Measurements from ENCODE around the gene MYO9B.

MYO9B gene

DNA sequence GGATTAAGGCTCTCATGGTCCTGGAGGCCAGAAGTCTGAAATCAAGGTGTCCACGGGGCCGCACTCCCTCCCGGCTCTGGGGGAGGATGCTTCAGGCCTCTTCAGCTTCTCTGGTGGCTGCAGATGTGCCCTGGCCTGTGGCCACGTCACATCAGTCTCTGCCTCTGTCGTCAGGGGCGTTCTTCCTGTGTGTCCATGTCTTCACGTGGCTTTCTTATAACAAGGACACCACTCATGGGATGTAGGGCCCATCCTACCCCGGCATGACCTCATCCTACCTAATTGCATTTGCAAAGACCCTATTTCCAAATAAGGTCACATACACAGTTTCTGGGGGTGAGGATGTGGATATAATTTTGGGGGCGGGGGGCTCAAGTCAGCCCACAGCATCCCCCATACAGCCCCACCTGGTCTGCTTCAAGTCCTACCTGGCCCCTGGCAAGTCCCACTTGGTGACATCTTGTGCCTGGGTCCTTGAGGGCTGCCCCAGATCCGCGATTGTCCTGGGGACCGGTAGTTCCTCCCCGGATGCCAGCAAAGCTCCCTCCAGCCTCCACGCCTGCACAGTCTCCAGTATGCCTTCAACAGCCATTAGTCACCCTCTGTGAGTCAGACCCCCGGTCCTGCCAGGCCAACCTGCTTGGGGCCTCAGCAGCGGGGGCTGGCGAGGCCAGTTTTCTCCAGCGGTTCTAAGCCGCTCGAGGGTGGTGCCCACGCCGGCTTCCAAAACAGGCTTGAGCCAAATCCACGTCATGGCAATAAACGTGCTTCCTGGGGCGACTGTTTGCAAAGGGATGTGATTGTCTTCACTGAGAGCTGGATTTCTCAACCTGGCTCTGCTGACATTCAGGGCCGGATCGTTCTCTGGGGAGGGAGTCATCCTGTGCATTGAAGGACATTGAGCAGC is 32.2 kb downstream of the MYO9B start:
- H3K27me3 Mint-ChIP-seq = no peaks in the 10 kb centered on the region
- H3K27ac Mint-ChIP-seq = no peak overlapping the region
- peaks cover 29% of the 10 kb centered on the region for H3K4me1 Mint-ChIP-seq
- no peak overlapping the region for H3K4me3 Mint-ChIP-seq
- peaks cover 7% of the 10 kb centered on the region for H3K9me3 Mint-ChIP-seq
- peaks cover 50% of the 10 kb centered on the region for H3K36me3 Mint-ChIP-seq
- no peak for DNase-seq
- CTCF ChIA-PET = no interaction called here

DNA sequence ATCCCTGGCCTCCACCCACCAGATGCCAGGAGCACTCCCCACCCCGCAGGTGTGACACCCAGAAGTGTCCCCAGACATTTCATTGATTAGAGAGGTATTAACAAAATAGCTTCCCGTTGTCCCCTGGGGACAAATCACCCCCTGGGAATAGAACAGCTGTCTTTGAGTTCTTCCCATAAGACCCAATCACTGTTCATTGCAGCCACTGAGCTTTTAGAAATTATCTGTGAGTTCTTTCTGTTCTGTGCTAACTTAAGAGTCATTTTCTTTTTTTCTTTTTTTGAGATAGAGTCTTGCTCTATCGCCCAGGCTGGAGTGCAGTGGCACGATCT is 32.8 kb downstream of the MYO9B start:
- Mint-ChIP-seq H3K36me3 (peaks cover 50% of the 10 kb centered on the region), H3K27ac (no peak overlapping the region), H3K4me3 (no peak overlapping the region), H3K9me3 (peaks cover under 1% of the 10 kb centered on the region), H3K27me3 (no peaks in the 10 kb centered on the region), H3K4me1 (peaks cover 26% of the 10 kb centered on the region)
- CTCF ChIA-PET = no interaction called here
- no peak for DNase-seq

DNA sequence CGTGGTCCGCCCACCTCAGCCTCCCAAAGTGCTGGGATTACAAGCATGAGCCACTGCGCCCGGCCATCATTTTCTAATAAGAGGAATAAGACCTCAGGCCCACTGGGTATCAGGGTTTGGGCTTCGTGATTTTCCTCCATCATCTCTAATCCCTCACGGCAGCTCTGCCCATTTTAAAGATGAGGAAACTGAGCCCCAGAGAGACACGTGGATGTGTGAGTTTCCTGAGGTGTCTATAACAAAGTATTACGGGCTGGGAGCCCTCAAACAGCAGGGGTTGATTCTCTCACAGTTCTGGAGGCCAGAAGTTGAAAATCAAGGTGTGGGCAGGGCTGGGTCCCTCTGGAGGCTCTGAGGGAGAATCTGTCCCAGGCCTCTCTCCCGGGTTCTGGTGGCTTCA is 33.7 kb downstream of the MYO9B start:
- Mint-ChIP-seq H3K9me3 (no peaks in the 10 kb centered on the region), H3K4me1 (peaks cover 25% of the 10 kb centered on the region), H3K27me3 (no peaks in the 10 kb centered on the region), H3K4me3 (no peak overlapping the region), H3K27ac (peak overlapping the region; percentile 61), H3K36me3 (peaks cover 52% of the 10 kb centered on the region)
- no peak for DNase-seq
- CTCF ChIA-PET = no interaction called here

DNA sequence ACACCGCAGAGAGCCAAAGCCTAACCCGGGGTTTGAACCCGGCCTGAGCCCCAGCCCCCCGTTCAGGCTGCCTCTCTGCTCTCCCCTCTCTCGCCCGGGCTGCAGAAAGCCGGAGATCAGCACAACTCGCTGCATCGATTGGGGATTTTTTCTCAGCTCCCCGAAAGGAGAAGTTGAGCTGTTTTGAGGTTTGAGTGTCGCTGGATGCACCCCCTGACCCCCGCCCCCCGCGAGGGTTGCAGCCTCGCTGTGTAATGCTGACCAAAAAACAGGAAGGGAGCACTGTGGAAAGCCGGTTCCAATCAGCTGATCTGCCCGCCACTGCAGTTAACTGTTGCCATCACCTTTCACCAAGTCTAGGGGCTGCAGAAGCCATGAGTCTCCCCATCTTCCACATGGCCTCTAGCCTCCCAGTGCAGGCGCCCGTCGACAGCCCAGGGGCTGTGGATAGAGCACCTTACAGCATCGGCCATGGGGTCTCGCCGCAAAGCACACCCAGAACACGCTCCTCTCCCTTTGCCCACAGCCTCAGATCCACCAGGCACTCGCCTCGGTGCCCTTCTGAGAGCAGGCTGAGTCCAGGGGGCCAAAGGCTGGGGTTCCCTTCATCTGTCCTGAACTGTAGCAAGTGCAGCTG is 34.5 kb downstream of the MYO9B start:
- H3K9me3 Mint-ChIP-seq = no peaks in the 10 kb centered on the region
- H3K27ac Mint-ChIP-seq = peak overlapping the region; percentile 61
- no peaks in the 10 kb centered on the region for H3K27me3 Mint-ChIP-seq
- no peak for DNase-seq
- peaks cover 53% of the 10 kb centered on the region for H3K36me3 Mint-ChIP-seq
- no peak overlapping the region for H3K4me3 Mint-ChIP-seq
- H3K4me1 Mint-ChIP-seq = peaks cover 25% of the 10 kb centered on the region
- CTCF ChIA-PET = no interaction called here

DNA sequence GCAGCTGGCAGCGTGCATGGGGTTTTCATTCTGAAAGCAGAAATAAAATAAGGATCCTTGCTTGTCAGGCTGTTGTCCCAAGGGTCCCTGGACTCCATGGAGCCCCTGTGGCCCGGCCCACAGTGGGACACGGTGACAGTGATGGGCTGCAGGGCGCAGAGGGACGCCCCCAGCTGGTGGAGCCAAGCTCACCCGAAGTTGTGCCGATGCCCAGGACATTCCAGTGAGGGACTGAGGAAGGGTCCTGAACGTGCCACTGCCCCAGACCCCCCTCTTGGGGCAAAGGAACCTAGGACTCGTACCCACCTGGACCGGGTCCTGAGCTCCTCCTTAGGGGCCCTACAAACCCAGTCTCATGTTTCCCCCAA is 35.0 kb downstream of the MYO9B start:
- CTCF ChIA-PET = no interaction called here
- Mint-ChIP-seq H3K4me1 (peaks cover 25% of the 10 kb centered on the region), H3K36me3 (peaks cover 54% of the 10 kb centered on the region), H3K27me3 (no peaks in the 10 kb centered on the region), H3K4me3 (no peak overlapping the region), H3K27ac (peak overlapping the region; percentile 24), H3K9me3 (no peaks in the 10 kb centered on the region)
- no peak for DNase-seq

DNA sequence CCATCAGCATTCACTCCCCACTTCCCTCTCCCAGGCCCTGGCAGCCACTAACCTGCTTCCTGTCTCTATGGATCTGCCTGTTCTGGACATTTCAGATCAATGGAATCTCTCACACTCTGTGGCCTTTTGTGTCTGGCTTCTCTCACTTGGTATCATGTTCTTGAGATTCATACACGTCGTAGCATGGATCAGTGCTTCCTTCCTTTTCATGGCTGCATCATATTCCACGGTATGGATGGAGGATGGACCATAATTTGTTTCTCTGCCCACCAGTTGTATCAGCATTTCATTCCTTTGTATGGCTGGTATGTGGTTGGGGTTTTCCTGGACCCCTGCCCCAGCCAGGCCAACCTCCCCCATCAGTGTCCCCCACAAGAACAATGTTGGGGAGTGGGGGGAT is 36.2 kb downstream of the MYO9B start:
- peak overlapping the region; percentile 56 for H3K27ac Mint-ChIP-seq
- peaks cover 48% of the 10 kb centered on the region for H3K36me3 Mint-ChIP-seq
- no peaks in the 10 kb centered on the region for H3K9me3 Mint-ChIP-seq
- DNase-seq = no peak
- H3K4me1 Mint-ChIP-seq = peaks cover 25% of the 10 kb centered on the region
- no peak overlapping the region for H3K4me3 Mint-ChIP-seq
- CTCF ChIA-PET = interaction anchor here (0.7 kb wide), 1 partner anchor 110 kb away, joined by 3 read pairs; no protein-coding TSS in a partner anchor
- no peaks in the 10 kb centered on the region for H3K27me3 Mint-ChIP-seq

DNA sequence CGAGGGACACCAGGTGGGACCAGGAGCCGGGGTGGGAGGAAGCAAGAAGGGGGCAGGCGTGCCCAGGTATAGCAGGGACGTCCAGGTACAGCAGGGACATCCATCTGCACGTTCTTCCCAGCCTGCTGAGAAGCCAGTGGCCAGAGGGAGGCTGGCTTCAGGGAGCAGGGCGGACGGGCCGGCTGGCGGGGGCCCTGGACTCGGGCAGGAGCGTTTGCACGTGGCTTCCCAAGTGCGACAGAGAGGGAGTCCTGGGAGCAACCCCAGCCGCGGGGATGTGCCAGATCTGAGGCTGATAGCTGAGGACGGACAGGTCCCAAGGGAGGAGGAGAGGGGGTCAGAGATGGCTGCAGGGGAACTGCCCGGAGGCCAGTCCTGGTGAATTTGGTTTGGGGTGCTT is 36.7 kb downstream of the MYO9B start:
- Mint-ChIP-seq H3K4me1 (peaks cover 25% of the 10 kb centered on the region), H3K36me3 (peaks cover 48% of the 10 kb centered on the region), H3K27ac (no peak overlapping the region), H3K9me3 (no peaks in the 10 kb centered on the region), H3K4me3 (no peak overlapping the region), H3K27me3 (no peaks in the 10 kb centered on the region)
- DNase-seq = no peak
- CTCF ChIA-PET = no interaction called here

DNA sequence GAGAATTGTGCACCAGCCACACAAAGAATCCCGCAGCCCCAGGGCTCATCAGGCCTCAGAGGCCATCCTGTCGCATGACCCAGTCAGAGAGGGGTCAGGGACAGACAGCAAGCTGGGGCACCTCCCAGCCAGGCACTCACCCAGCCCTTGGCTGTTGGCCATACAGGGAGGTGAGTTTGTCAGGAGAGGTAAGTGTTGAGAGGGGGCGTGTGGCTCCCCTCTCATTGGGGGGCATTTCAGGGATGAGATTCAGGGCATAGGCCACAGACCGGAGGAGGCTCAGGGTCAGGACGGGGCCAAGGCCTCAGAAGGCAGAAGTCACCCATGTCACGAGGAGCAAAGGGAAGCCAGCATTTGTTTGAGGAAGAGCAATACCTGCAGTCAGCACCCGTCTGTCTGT is 37.1 kb downstream of the MYO9B start:
- peaks cover 25% of the 10 kb centered on the region for H3K4me1 Mint-ChIP-seq
- CTCF ChIA-PET = no interaction called here
- no peak overlapping the region for H3K27ac Mint-ChIP-seq
- no peaks in the 10 kb centered on the region for H3K9me3 Mint-ChIP-seq
- H3K36me3 Mint-ChIP-seq = peaks cover 48% of the 10 kb centered on the region
- DNase-seq = no peak
- no peaks in the 10 kb centered on the region for H3K27me3 Mint-ChIP-seq
- no peak overlapping the region for H3K4me3 Mint-ChIP-seq

DNA sequence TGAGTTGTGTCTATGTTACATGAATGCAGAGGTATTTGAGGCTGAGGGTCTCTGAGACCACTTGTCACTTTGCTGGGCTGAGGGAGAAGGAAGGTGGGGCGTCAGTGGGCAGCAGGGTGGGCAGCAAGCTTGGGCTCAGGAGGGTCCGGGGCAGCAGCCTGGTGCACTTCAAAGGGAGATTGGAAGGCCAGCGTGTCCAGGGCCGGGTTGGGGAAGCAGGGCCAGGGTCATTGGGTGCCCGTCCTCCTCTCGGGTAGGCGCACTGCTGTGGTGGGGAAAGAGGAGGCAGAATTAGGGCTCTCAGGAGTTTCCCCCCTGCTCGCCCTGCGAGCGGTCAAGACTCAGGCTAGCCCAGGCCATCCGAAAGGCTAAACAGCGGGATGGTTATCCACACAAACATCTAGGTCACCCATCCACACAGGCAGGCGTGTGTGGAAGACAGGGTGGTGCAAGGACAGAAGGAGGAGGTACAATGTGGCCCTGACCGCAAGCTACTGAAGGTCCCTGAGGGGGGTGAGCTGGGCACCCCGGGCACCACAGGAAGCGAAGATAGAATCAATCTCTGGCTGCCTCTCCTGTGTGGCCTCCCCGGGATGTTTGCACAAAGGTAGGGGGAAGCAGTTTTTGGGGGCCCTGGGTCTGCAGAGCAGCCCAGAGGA is 37.7 kb downstream of the MYO9B start:
- DNase-seq = no peak
- Mint-ChIP-seq H3K27ac (no peak overlapping the region), H3K4me3 (no peak overlapping the region), H3K36me3 (peaks cover 48% of the 10 kb centered on the region), H3K9me3 (no peaks in the 10 kb centered on the region), H3K27me3 (no peaks in the 10 kb centered on the region), H3K4me1 (peaks cover 25% of the 10 kb centered on the region)
- CTCF ChIA-PET = no interaction called here

DNA sequence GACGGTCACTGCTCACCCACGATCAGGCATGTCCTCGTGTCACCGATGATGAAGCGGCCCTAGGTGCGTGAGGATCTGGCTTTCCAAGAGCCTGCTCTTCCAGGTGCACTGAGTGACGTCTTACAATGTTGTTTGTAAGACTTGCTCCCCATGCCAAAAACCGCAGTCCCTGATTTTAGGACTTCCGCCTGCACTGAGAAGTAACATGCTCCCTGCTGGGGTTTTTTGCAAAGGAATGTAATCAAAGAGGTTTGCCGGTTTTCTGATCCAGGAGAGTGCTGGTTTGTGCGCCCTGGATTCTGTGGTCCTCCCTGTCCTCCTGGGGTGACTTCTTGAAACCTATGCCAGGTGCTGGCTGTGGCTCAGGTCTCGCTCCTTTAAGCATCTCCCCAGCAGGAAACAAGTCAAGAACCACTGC is 38.8 kb downstream of the MYO9B start:
- no peaks in the 10 kb centered on the region for H3K27me3 Mint-ChIP-seq
- no peak for DNase-seq
- peaks cover 23% of the 10 kb centered on the region for H3K4me1 Mint-ChIP-seq
- peaks cover 53% of the 10 kb centered on the region for H3K36me3 Mint-ChIP-seq
- no peak overlapping the region for H3K4me3 Mint-ChIP-seq
- no peak overlapping the region for H3K27ac Mint-ChIP-seq
- H3K9me3 Mint-ChIP-seq = no peaks in the 10 kb centered on the region
- CTCF ChIA-PET = no interaction called here

DNA sequence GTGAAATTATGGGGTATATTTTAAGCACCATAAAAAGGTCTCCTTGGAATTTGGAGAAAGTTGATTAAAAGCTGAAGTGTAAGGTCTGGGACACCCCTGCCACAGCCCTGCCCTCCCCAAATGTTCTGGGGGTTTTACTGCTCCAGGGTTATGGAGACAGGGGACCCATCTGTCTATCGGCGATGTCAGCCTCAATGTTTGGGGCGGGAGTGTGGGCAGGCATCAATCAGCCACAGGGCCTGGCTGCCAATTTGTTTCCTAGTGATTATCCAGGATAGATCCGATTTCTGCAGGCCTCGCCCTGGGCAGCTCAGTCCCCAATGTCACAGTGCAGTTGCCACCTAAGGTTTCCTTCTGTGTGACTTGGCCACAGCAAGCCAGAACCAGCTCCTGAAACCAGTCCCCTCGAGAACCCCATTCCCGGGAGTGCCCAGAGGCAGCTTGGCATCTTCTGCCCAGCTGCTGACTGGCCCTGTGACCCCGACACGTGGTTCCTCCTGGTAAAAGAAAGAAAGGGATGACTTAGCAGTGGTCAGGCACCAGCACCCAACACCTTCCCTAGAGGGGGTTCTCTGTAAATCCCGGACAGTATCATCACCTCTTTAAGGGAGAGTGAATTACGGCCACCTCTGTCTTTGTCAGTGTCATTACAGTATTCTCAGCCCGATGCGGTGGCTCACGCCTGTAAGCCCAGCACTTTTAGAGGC is 41.6 kb downstream of the MYO9B start:
- Mint-ChIP-seq H3K4me3 (no peak overlapping the region), H3K27ac (no peak overlapping the region), H3K36me3 (peaks cover 51% of the 10 kb centered on the region), H3K27me3 (no peaks in the 10 kb centered on the region), H3K9me3 (no peaks in the 10 kb centered on the region), H3K4me1 (peaks cover 12% of the 10 kb centered on the region)
- no peak for DNase-seq
- CTCF ChIA-PET = no interaction called here

DNA sequence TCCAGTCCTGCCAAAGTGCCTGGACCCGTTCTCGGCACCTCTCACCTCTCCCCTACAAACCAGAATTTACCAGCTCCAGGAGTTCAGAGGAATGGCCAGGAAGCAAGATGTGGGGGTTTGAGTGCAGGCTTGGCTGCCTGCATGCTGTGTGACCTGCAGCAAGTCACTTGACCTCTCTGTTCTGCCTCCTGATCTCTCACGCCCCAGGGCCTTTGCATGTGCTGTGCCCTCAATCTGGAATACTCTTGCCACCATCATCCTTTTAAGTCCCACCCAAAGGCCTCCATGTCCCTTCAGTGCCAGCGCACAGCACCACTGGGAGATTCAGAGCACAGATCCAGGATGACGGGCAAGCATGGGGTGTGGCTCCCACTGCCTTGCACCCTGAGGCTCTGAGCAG is 43.4 kb downstream of the MYO9B start:
- DNase-seq = no peak
- CTCF ChIA-PET = interaction anchor here (0.6 kb wide), 1 partner anchor 88 kb away, joined by 3 read pairs; no protein-coding TSS in a partner anchor
- Mint-ChIP-seq H3K4me3 (no peak overlapping the region), H3K4me1 (peaks cover 23% of the 10 kb centered on the region), H3K36me3 (peaks cover 48% of the 10 kb centered on the region), H3K9me3 (peaks cover 2% of the 10 kb centered on the region), H3K27me3 (no peaks in the 10 kb centered on the region), H3K27ac (no peak overlapping the region)

DNA sequence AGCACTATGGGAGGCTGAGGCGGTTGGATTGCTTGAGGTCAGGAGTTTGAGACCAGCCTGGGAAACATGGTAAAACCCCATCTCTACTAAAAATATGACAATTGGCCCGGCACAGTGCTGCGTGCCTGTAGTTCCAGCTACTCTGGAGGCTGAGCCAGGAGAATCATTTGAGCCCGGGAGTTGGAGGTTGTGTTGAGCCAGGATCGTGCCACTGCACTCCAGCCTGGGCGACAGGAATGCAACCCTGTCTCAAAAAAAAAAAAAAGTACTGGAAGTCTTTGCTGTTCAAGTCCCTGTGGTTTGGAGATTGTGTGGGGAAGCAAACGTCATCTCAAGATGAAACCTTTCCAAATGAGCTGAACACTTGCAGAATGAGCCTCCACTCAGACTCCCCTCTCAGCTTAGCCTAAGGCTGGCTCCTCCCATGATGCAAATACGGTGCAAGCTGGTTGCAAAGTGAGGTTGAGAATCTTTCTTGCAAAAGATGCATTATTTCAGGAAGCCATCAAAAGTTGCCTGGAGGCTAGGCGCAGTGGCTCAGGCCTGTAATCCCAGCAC is 46.2 kb downstream of the MYO9B start:
- Mint-ChIP-seq H3K9me3 (peaks cover 2% of the 10 kb centered on the region), H3K27me3 (peaks cover 3% of the 10 kb centered on the region), H3K36me3 (peaks cover 36% of the 10 kb centered on the region), H3K4me3 (no peak overlapping the region), H3K4me1 (peaks cover 49% of the 10 kb centered on the region), H3K27ac (peak overlapping the region; percentile 65)
- CTCF ChIA-PET = no interaction called here
- DNase-seq = no peak

DNA sequence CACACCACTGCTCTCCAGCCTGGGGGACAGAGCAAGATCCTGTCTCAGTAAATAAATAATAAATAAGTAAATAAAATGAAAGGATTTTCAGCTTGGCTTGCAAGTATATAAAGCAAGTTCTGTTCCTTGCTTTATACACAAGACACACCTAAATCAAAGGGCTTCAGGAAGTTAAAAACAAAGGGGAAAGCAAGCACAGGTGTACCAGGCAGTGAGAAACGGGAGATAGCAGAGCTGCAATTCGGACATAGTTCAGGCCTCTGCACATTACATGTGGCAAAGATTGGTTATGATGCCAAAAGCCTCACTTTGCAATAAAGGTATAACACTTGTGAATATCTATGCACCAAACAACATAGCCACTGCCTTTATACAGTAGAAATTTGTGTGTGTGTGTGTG is 47.5 kb downstream of the MYO9B start:
- CTCF ChIA-PET = no interaction called here
- Mint-ChIP-seq H3K4me3 (no peak overlapping the region), H3K4me1 (peaks cover 60% of the 10 kb centered on the region), H3K27me3 (peaks cover 3% of the 10 kb centered on the region), H3K27ac (peak overlapping the region; percentile 24), H3K9me3 (peaks cover 2% of the 10 kb centered on the region), H3K36me3 (peaks cover 43% of the 10 kb centered on the region)
- DNase-seq = no peak
